H4 (cell line): Measurements from ENCODE around the gene TAB3. TPM values are rescaled to one million over a fixed set of nuclear protein-coding genes. Genes with fewer than 3 reads are reported as not detected.

Experiments
- total RNA-seq: library from RNA; depleted of rRNA; stranded (reverse); fragments of >200 nt; shearing (Covaris generic); gene quantifications from 2 replicates; pipeline ENCODE4 v1.2.3, GENCODE V29; 2014; rRNA removed

TAB3 gene
- total RNA-seq, 1 experiment from 2014 or later = 11.0 TPM

Other genes starting within 250 kb of the TAB3 start
- gene GK, start 235.8 kb downstream of the TAB3 start, total RNA-seq = 5.7 and 7.4 TPM in 2 replicates
- gene FTHL17, start 182.8 kb upstream of the TAB3 start, total RNA-seq = not detected in 2 replicates